GM12878 (cell line): Measurements from ENCODE around the gene FBN2. TPM values are rescaled to one million over a fixed set of nuclear protein-coding genes. Genes with fewer than 3 reads are reported as not detected.

ENCODE experiments used
- ATAC-seq: fragments of 200-7000 bp; cut with Tn5 transposase; 3 replicates; pipeline ENCODE4 v1.9.1; 2020; ENCODE audit warnings: mild to moderate bottlenecking, moderate library complexity
- BruUV-seq: library from RNA; stranded (reverse); fragments of 400-500 nt; replicated peaks from 2 replicates; lab custom pipeline; 2021; lab: Mats Ljungman, UMichigan
- CTCF ChIA-PET: fragments of 300-600 bp; sonication (Branson Sonifier 250); formaldehyde crosslinking; extraction: SDS; loops from one replicate; lab custom pipeline; 2021; ENCODE audit warnings: inconsistent platforms; lab: Yijun Ruan, JAX
- POLR2A ChIA-PET: fragments of 350-600 bp; formaldehyde crosslinking; extraction: SDS; loops from one replicate; lab custom pipeline; 2021; ENCODE audit warnings: inconsistent platforms; lab: Charles Lee
- RAD21 ChIA-PET: fragments of 300-600 bp; sonication (Branson Sonifier 250); formaldehyde crosslinking; loops from one replicate; lab custom pipeline; 2023; ENCODE audit warnings: antibody characterized with exemption; ENCODE audit not compliant: unreplicated experiment; lab: Charles Lee
- SMC1A ChIA-PET: fragments of 300-600 bp; sonication (Branson Sonifier 250); formaldehyde crosslinking; loops from one replicate; lab custom pipeline; 2023; ENCODE audit not compliant: unreplicated experiment, uncharacterized antibody; lab: Charles Lee
- DNase-seq: peaks from one replicate; pipeline ENCODE4 v3.0.0-alpha.2; 2011; ENCODE audit warnings: low read depth, low spot score
- FAIRE-seq: peaks from 3 replicates; lab custom pipeline; 2011; peaks lifted over from hg19 to GRCh38; lab: Jason Lieb, UNC
- H2AFZ ChIP-seq: 2 replicates; pipeline ENCODE4 v1.6.0; 2011; ENCODE audit warnings: low read depth, low read length, control low read depth; ENCODE audit not compliant: control insufficient read depth
- H3K27ac ChIP-seq: 2 replicates; pipeline ENCODE4 v1.5.1; 2011; ENCODE audit warnings: control low read depth; ENCODE audit not compliant: control insufficient read depth, insufficient read depth
- H3K27me3 ChIP-seq, 2 experiments: replicated peaks in 1 of 2; 2 replicates each; pipeline versions ENCODE4 v1.6.0 to v1.6.1; 2011; ENCODE audit warnings: low read length in 1 of 2; ENCODE audit not compliant: control insufficient read depth in 2 of 2, insufficient read depth in 2 of 2
- H3K36me3 ChIP-seq, 2 experiments: 2 replicates each; pipeline ENCODE4 v1.5.1; 2011; ENCODE audit warnings: low read length in 1 of 2; ENCODE audit not compliant: control insufficient read depth in 2 of 2, insufficient read depth in 2 of 2
- H3K4me1 ChIP-seq: 2 replicates; pipeline ENCODE4 v1.6.1; 2011; ENCODE audit warnings: mild to moderate bottlenecking, low read length, moderate library complexity, mixed read lengths; ENCODE audit not compliant: control insufficient read depth, insufficient read depth
- H3K4me2 ChIP-seq: 2 replicates; pipeline ENCODE4 v1.6.0; 2011; ENCODE audit warnings: control low read depth; ENCODE audit not compliant: control insufficient read depth, insufficient read depth
- H3K4me3 ChIP-seq: fragments of 200-600 bp; sonication (generic); 2 replicates; pipeline ENCODE4 v1.5.1; 2016
- H3K79me2 ChIP-seq: 2 replicates; pipeline ENCODE4 v1.6.0; 2011; ENCODE audit warnings: low read length; ENCODE audit not compliant: control insufficient read depth, insufficient read depth
- H3K9ac ChIP-seq: 2 replicates; pipeline ENCODE4 v1.8.0; 2011; ENCODE audit warnings: low read length, control low read depth, mixed read lengths; ENCODE audit not compliant: control insufficient read depth, insufficient read depth
- H3K9me3 ChIP-seq: replicated peaks from 3 replicates; pipeline ENCODE4 v1.5.1; 2011; ENCODE audit warnings: mild to moderate bottlenecking, low read length; ENCODE audit not compliant: control insufficient read depth, insufficient read depth
- H4K20me1 ChIP-seq: 2 replicates; pipeline ENCODE4 v1.6.0; 2011; ENCODE audit not compliant: control insufficient read depth, insufficient read depth
- CREB1 ChIP-seq: IDR thresholded peaks from 2 replicates; pipeline ENCODE4 v1.6.1; 2012; ENCODE audit warnings: low read depth, mild to moderate bottlenecking, inconsistent platforms
- ETV6 ChIP-seq, 2 experiments: fragments of 450-650 bp in 1 of 2; IDR thresholded peaks in 1 of 2; conservative IDR thresholded peaks in 1 of 2; 2 replicates each; pipeline ENCODE4 v1.6.1; 2014; ENCODE audit warnings: antibody characterized with exemption in 1 of 2, borderline replicate concordance in 1 of 2, low read depth in 1 of 2, mild to moderate bottlenecking in 1 of 2, moderate library complexity in 1 of 2
- FOXK2 ChIP-seq: fragments of 450-650 bp; IDR thresholded peaks from 2 replicates; pipeline ENCODE4 v1.6.1; 2017; ENCODE audit warnings: mild to moderate bottlenecking, moderate library complexity
- HDGF ChIP-seq: fragments of 450-650 bp; IDR thresholded peaks from 2 replicates; pipeline ENCODE4 v1.6.1; 2016; ENCODE audit warnings: antibody characterized with exemption
- KDM1A ChIP-seq: fragments of 200-600 bp; sonication (generic); IDR thresholded peaks from 2 replicates; pipeline ENCODE4 v1.6.1; 2016; ENCODE audit warnings: borderline replicate concordance
- NR2F1 ChIP-seq: fragments of 450-650 bp; conservative IDR thresholded peaks from 2 replicates; pipeline ENCODE4 v1.6.1; 2017; ENCODE audit warnings: mild to moderate bottlenecking
- PML ChIP-seq: IDR thresholded peaks from 2 replicates; pipeline ENCODE4 v1.6.1; 2012; ENCODE audit warnings: low read length, inconsistent platforms
- RCOR1 ChIP-seq: conservative IDR thresholded peaks from 2 replicates; pipeline ENCODE4 v1.6.1; 2012; ENCODE audit warnings: low read depth, low read length, improper control_type of control experiment
- RELA ChIP-seq: fragments of 450-650 bp; IDR thresholded peaks from 2 replicates; pipeline ENCODE4 v1.8.0; 2014; ENCODE audit warnings: borderline replicate concordance; ENCODE audit not compliant: partially characterized antibody
- STAT3 ChIP-seq: IDR thresholded peaks from 2 replicates; pipeline ENCODE4 v1.6.1; 2011; ENCODE audit warnings: low read depth, low read length, improper control_type of control experiment
- WRNIP1 ChIP-seq: IDR thresholded peaks from 2 replicates; pipeline ENCODE4 v1.6.1; 2011; ENCODE audit warnings: low read depth, low read length, improper control_type of control experiment, borderline replicate concordance
- ZNF207 ChIP-seq: fragments of 450-650 bp; IDR thresholded peaks from 2 replicates; pipeline ENCODE4 v1.6.1; 2014; ENCODE audit warnings: antibody characterized with exemption, mild to moderate bottlenecking, borderline replicate concordance
- ZNF217 ChIP-seq: fragments of 450-650 bp; IDR thresholded peaks from 2 replicates; pipeline ENCODE4 v1.6.1; 2017; ENCODE audit warnings: antibody characterized with exemption, mild to moderate bottlenecking
- WGBS: methylation state at CpG from one replicate; pipeline ENCODE4 v1.1.6; 2016; ENCODE audit warnings: low lambda C conversion rate; ENCODE audit not compliant: insufficient replicate concordance, insufficient coverage; ENCODE audit errors: missing lambda C conversion rate; 5-methylcytosine and 5-hydroxymethylcytosine counted together
- in situ Hi-C: fragments of 300-500 bp; cut with MboI; formaldehyde crosslinking; loops from 9 replicates; pipeline ENCODE4 v1.14.3; 2018; ENCODE audit warnings: mixed read lengths
- intact Hi-C: fragments of 100-400 bp; cut with micrococcal nuclease; formaldehyde crosslinking; loops from one replicate; pipeline ENCODE4 v1.14.2; 2022; ENCODE audit not compliant: unreplicated experiment
- polyA plus RNA-seq, 11 experiments: library from polyadenylated mRNA; depleted of rRNA in 4 of 11; unstranded in 6 of 11; stranded (reverse) in 5 of 11; fragments of >200 nt; fragmentation: Nextera tagmentation in 4 of 11; fragmentation: Illumina TruSeq in 1 of 11; extraction: Ambion mirVana in 4 of 11; extraction: Trizol in 1 of 11; gene quantifications; 1 replicate in 1 of 11; 2 replicates in 10 of 11; pipeline versions ENCODE4 v1.2.1 to v1.2.3, GENCODE V29; 2011 to 2016; ENCODE audit warnings: inconsistent platforms in 2 of 11, missing spikeins in 2 of 11, low read depth in 1 of 11
- total RNA-seq, 4 experiments: library from RNA; depleted of rRNA in 3 of 4; stranded (reverse); fragments of >200 nt in 3 of 4; fragmentation: Illumina TruSeq in 1 of 4; extraction: Trizol in 1 of 4; gene quantifications; 2 replicates each; pipeline versions ENCODE4 v1.2.1 to v1.2.3, GENCODE V29; 2013 to 2021
- TF ChIP-seq, protein P1 (sequence below): fragments of 450-650 bp; formaldehyde crosslinking; IDR thresholded peaks from 2 replicates; pipeline ENCODE4 v1.5.0; 2022; ENCODE audit warnings: mild to moderate bottlenecking, missing genetic modification characterization
- TF ChIP-seq, protein P2 (sequence below): fragments of 150-350 bp; IDR thresholded peaks from 2 replicates; pipeline ENCODE4 v1.6.1; 2014; ENCODE audit warnings: mild to moderate bottlenecking, low read depth, low read length
- TF ChIP-seq, protein P3 (sequence below): IDR thresholded peaks from 2 replicates; pipeline ENCODE4 v1.6.1; 2012; ENCODE audit warnings: low read depth, low read length, improper control_type of control experiment

Gene FBN2
- total and polyA plus RNA-seq, 10 of the 15 experiments (the other 5 are each of a cell fraction or from before 2014, with no cell fraction given) = 0.01 to 0.98 (median 0.10) TPM; not detected in 3

DNA sequence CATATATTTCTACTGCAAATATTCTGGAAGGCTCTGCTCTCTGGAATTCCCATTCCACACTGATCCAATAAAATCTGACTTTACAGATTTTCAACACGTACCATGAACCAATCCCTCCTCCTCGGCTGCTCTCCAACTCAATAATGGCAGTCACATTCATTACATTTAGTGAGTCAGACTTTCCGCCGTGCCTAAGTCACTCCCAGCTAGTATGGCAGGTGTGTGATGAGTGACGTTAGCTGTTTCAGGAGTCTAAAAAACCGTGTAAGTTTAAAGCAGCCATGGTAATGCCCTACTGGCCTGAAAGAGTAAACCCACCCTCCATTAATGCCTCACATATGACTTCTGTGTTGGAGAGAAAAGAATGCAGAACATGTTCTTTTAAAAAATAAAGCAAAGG, 3.3 kb downstream of the FBN2 start:
- TF ChIP-seq KDM1A (no peak), HDGF (no peak), RELA (no peak), CREB1 (no peak), PML (no peak), RCOR1 (no peak), STAT3 (no peak), ZNF217 (no peak), NR2F1 (no peak), FOXK2 (no peak), WRNIP1 (no peak), ZNF207 (no peak), ETV6 (conservative IDR thresholded peaks at IDR 0.05 in 1 of 2, IDR thresholded peaks at IDR 0.05 in 1 of 2; ENCODE audit: borderline replicate concordance in 1 of 2, low read depth in 1 of 2) (no peak)
- TF ChIP-seq, protein P1, sequence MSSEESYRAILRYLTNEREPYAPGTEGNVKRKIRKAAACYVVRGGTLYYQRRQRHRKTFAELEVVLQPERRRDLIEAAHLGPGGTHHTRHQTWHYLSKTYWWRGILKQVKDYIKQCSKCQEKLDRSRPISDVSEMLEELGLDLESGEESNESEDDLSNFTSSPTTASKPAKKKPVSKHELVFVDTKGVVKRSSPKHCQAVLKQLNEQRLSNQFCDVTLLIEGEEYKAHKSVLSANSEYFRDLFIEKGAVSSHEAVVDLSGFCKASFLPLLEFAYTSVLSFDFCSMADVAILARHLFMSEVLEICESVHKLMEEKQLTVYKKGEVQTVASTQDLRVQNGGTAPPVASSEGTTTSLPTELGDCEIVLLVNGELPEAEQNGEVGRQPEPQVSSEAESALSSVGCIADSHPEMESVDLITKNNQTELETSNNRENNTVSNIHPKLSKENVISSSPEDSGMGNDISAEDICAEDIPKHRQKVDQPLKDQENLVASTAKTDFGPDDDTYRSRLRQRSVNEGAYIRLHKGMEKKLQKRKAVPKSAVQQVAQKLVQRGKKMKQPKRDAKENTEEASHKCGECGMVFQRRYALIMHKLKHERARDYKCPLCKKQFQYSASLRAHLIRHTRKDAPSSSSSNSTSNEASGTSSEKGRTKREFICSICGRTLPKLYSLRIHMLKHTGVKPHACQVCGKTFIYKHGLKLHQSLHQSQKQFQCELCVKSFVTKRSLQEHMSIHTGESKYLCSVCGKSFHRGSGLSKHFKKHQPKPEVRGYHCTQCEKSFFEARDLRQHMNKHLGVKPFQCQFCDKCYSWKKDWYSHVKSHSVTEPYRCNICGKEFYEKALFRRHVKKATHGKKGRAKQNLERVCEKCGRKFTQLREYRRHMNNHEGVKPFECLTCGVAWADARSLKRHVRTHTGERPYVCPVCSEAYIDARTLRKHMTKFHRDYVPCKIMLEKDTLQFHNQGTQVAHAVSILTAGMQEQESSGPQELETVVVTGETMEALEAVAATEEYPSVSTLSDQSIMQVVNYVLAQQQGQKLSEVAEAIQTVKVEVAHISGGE (CRISPR knock-in tag) = no peak
- TF ChIP-seq, protein P2, sequence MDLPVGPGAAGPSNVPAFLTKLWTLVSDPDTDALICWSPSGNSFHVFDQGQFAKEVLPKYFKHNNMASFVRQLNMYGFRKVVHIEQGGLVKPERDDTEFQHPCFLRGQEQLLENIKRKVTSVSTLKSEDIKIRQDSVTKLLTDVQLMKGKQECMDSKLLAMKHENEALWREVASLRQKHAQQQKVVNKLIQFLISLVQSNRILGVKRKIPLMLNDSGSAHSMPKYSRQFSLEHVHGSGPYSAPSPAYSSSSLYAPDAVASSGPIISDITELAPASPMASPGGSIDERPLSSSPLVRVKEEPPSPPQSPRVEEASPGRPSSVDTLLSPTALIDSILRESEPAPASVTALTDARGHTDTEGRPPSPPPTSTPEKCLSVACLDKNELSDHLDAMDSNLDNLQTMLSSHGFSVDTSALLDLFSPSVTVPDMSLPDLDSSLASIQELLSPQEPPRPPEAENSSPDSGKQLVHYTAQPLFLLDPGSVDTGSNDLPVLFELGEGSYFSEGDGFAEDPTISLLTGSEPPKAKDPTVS = no peak
- TF ChIP-seq, protein P3, sequence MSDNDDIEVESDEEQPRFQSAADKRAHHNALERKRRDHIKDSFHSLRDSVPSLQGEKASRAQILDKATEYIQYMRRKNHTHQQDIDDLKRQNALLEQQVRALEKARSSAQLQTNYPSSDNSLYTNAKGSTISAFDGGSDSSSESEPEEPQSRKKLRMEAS = no peak
- no peak for ATAC-seq

More for the DNA sequence above, 3.3 kb downstream of the FBN2 start:
- no TSS peak for BruUV-seq
- ChIA-PET RAD21 (no interaction called here), CTCF (interaction anchor here (1.3 kb wide), 1 partner anchor 21 kb away, joined by 3 read pairs; no protein-coding TSS in a partner anchor), POLR2A (no interaction called here), SMC1A (no interaction called here)
- no peak overlapping the region for H2AFZ ChIP-seq
- H4K20me1 ChIP-seq = no peaks in the 10 kb centered on the region
- H3K9ac ChIP-seq = no peak overlapping the region
- H3K4me3 ChIP-seq = no peak overlapping the region
- no peak for FAIRE-seq
- peaks cover 0 to 2% of the 10 kb centered on the region in 2 experiments; a peak in 3 of 4 replicates for H3K27me3 ChIP-seq
- in situ Hi-C loops (no loop called here), intact Hi-C loops (no loop called here)
- WGBS = 31% methylated on average over 6 of the region's 6 CpGs
- no peaks in the 10 kb centered on the region for H3K4me1 ChIP-seq
- H3K9me3 ChIP-seq = no peaks in the 10 kb centered on the region; the same call in 2 of the 3 replicates
- no peak overlapping the region for H3K4me2 ChIP-seq
- no peaks in the 10 kb centered on the region for H3K79me2 ChIP-seq
- H3K27ac ChIP-seq = no peak overlapping the region
- no peak for DNase-seq
- H3K36me3 ChIP-seq = no peaks in the 10 kb centered on the region
